ENCODE measurements around the gene F8. TPM values are rescaled to one million over a fixed set of nuclear protein-coding genes. Genes with fewer than 3 reads are reported as not detected.

Gene F8
- polyA plus RNA-seq, 1 donor from 2014 or later: 2.1 TPM

GRCh38 chrX:155001873-155002272 lies 20.6 kb downstream of the F8 start (continued):
- TF ChIP-seq EZH2 (IDR thresholded peaks at IDR 0.05; ENCODE audit: borderline replicate concordance, insufficient read depth, low read length, poor library complexity, severe bottlenecking): no peak
- no peak for TF ChIP-seq RAD21 (conservative IDR thresholded peaks at IDR 0.05)

DNA sequence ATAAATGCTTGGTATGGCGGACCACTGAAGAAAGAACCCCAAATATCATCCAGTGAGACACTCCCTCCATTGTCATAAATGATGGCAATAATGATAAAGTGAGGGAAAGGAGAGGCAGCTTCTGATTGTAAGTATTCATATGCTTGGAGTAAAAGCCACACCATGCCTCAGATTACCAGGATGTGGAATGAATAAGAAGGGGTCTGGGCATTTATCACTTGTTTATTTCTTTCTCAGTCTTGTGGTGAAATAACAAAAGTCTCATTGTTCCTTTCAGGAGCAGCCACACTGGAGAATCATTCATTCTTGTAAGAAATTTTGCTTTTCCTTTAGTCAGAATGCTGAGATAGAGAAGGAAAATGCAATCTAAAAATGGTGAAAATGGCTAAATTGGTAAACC lies 21.7 kb downstream of the F8 start:
- TF ChIP-seq MXI1 (conservative IDR thresholded peaks at IDR 0.05; ENCODE audit: poor library complexity, severe bottlenecking): no peak
- TF ChIP-seq, protein P1, sequence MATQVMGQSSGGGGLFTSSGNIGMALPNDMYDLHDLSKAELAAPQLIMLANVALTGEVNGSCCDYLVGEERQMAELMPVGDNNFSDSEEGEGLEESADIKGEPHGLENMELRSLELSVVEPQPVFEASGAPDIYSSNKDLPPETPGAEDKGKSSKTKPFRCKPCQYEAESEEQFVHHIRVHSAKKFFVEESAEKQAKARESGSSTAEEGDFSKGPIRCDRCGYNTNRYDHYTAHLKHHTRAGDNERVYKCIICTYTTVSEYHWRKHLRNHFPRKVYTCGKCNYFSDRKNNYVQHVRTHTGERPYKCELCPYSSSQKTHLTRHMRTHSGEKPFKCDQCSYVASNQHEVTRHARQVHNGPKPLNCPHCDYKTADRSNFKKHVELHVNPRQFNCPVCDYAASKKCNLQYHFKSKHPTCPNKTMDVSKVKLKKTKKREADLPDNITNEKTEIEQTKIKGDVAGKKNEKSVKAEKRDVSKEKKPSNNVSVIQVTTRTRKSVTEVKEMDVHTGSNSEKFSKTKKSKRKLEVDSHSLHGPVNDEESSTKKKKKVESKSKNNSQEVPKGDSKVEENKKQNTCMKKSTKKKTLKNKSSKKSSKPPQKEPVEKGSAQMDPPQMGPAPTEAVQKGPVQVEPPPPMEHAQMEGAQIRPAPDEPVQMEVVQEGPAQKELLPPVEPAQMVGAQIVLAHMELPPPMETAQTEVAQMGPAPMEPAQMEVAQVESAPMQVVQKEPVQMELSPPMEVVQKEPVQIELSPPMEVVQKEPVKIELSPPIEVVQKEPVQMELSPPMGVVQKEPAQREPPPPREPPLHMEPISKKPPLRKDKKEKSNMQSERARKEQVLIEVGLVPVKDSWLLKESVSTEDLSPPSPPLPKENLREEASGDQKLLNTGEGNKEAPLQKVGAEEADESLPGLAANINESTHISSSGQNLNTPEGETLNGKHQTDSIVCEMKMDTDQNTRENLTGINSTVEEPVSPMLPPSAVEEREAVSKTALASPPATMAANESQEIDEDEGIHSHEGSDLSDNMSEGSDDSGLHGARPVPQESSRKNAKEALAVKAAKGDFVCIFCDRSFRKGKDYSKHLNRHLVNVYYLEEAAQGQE (IDR thresholded peaks at IDR 0.05; ENCODE audit: borderline replicate concordance): no peak
- no peak for TF ChIP-seq EP300 (conservative IDR thresholded peaks at IDR 0.05; ENCODE audit: poor library complexity, severe bottlenecking)
- TF ChIP-seq POLR2AphosphoS5 (IDR thresholded peaks at IDR 0.05): no peak
- TF ChIP-seq TAF1 (IDR thresholded peaks at IDR 0.05; ENCODE audit: low read depth): no peak
- TF ChIP-seq RAD21 (conservative IDR thresholded peaks at IDR 0.05): no peak
- TF ChIP-seq CTCF (IDR thresholded peaks at IDR 0.05; ENCODE audit: poor library complexity, severe bottlenecking): no peak
- no peak for TF ChIP-seq EZH2 (IDR thresholded peaks at IDR 0.05; ENCODE audit: borderline replicate concordance, insufficient read depth, low read length, poor library complexity, severe bottlenecking)
- no peak for TF ChIP-seq SMC3 (conservative IDR thresholded peaks at IDR 0.05; ENCODE audit: poor library complexity)
- Histone ChIP-seq H3F3A (ENCODE audit: insufficient read depth, low read length, poor library complexity, severe bottlenecking) (no peaks in the 10 kb centered on the region), H3K9me3 (ENCODE audit: low read length) (no peaks in the 10 kb centered on the region), H3K36me3 (ENCODE audit: insufficient read depth, low read length) (no peaks in the 10 kb centered on the region), H3K27me3 (ENCODE audit: insufficient read depth, low read depth, low read length) (no peaks in the 10 kb centered on the region), H3K9ac (ENCODE audit: low read length) (no peak overlapping the region), H3K4me3 (ENCODE audit: low read length) (no peak overlapping the region), H3K79me2 (replicated peaks; ENCODE audit: insufficient read depth, low read length) (no peaks in the 10 kb centered on the region), H3K27ac (ENCODE audit: low read length) (no peak overlapping the region), H3K4me2 (ENCODE audit: low read length) (no peak overlapping the region), H4K20me1 (ENCODE audit: insufficient read depth) (no peaks in the 10 kb centered on the region), H3K9me2 (ENCODE audit: insufficient read depth, low read length) (no peaks in the 10 kb centered on the region), H2AFZ (ENCODE audit: low read depth, low read length) (no peak overlapping the region)

DNA sequence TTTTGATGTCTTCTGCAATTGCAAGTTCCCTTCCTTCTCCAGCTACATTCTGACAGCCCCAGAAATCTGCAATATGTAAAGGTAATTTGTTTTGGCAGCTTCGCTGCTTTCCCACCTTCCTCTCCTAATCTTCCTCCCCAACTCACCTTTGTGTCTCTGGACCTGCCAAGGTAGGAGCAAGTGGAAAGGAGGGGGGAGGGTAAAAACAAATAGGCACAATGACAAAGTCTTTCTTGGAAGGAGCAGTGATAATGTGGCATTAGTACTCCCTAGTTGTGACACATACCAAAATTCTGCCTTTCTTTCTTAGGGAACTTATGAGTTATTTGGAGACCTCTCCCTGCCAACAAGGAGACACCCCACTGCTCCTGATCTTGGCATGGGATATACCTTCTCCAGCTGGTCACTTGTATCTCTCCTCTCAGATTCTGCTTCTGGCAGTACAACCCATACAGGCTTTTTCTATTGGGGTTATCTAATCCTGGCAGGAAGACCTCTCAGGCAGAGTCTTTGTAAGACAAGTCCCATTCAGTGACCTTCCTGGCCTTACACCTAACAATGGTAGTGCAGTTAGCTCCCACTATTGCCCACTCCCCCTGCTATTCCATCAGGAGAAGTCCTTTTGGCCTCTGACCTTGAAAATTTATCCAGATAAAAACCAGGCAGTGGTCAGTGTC lies 24.2 kb downstream of the F8 start:
- no peak overlapping the region for H3K27ac ChIP-seq (ENCODE audit: low read length)
- TF ChIP-seq EP300 (conservative IDR thresholded peaks at IDR 0.05; ENCODE audit: poor library complexity, severe bottlenecking) (no peak), TAF1 (IDR thresholded peaks at IDR 0.05; ENCODE audit: low read depth) (no peak), POLR2AphosphoS5 (IDR thresholded peaks at IDR 0.05) (no peak), EZH2 (IDR thresholded peaks at IDR 0.05; ENCODE audit: borderline replicate concordance, insufficient read depth, low read length, poor library complexity, severe bottlenecking) (no peak), CTCF (IDR thresholded peaks at IDR 0.05; ENCODE audit: poor library complexity, severe bottlenecking) (no peak), RAD21 (conservative IDR thresholded peaks at IDR 0.05) (no peak)
- TF ChIP-seq, protein P1 (IDR thresholded peaks at IDR 0.05; ENCODE audit: borderline replicate concordance): no peak
- H3K9me2 ChIP-seq (ENCODE audit: insufficient read depth, low read length): no peaks in the 10 kb centered on the region
- no peaks in the 10 kb centered on the region for H3K27me3 ChIP-seq (ENCODE audit: insufficient read depth, low read depth, low read length)
- no peaks in the 10 kb centered on the region for H4K20me1 ChIP-seq (ENCODE audit: insufficient read depth)
- H3K4me2 ChIP-seq (ENCODE audit: low read length): no peak overlapping the region
- H3K4me3 ChIP-seq (ENCODE audit: low read length): no peak overlapping the region
- H2AFZ ChIP-seq (ENCODE audit: low read depth, low read length): no peak overlapping the region
- no peaks in the 10 kb centered on the region for H3F3A ChIP-seq (ENCODE audit: insufficient read depth, low read length, poor library complexity, severe bottlenecking)
- H3K9me3 ChIP-seq (ENCODE audit: low read length): no peaks in the 10 kb centered on the region
- H3K36me3 ChIP-seq (ENCODE audit: insufficient read depth, low read length): no peaks in the 10 kb centered on the region
- no peaks in the 10 kb centered on the region for H3K79me2 ChIP-seq (replicated peaks; ENCODE audit: insufficient read depth, low read length)
- H3K9ac ChIP-seq (ENCODE audit: low read length): no peak overlapping the region
